Measurements from ENCODE around the gene SLC46A1.

The SLC46A1 gene

DNA sequence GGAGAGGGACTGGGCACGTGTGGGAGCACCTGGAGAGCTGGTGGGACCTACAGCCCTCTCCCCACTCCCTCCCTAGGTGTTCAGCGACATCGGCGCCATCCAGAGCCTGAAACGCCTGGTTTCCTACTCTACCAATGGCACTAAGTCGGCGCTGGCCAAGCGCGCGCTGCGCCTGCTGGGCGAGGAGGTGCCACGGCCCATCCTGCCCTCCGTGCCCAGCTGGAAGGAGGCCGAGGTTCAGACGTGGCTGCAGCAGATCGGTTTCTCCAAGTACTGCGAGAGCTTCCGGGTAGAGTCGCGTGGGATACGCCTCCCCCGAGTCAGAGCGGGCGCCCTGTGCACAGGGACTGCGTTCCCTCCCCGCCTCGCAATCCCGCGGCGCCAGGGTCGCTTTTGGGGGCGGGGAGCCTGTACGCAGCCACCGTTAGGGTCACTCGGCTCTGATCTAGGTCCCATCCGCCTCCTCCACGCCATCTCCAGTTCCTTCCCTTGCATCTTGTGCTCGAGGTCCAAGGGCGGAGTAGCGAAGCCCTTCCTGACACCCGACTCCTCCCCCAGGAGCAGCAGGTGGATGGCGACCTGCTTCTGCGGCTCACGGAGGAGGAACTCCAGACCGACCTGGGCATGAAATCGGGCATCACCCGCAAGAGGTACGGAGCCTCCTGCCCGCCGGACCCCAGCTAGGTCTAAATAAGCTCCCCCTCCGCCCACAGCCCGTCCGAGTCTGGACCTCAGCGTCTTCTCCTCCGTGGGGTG lies 21.6 kb downstream of the SLC46A1 start:
- peak in 1 of 2 donors; percentile 38 for DNase-seq (ENCODE audit: low read depth in 2 of 2, low spot score in 1 of 2)

DNA sequence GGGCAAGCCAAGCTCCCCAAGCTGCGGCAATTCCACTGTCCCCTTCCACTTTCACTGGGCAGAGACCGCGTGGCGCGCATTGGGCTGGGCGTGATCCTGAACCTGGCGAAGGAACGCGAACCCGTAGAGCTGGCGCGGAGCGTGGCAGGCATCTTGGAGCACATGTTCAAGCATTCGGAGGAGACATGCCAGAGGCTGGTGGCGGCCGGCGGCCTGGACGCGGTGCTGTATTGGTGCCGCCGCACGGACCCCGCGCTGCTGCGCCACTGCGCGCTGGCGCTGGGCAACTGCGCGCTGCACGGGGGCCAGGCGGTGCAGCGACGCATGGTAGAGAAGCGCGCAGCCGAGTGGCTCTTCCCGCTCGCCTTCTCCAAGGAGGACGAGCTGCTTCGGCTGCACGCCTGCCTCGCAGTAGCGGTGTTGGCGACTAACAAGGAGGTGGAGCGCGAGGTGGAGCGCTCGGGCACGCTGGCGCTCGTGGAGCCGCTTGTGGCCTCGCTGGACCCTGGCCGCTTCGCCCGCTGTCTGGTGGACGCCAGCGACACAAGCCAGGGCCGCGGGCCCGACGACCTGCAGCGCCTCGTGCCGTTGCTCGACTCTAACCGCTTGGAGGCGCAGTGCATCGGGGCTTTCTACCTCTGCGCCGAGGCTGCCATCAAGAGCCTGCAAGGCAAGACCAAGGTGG lies 24.7 kb downstream of the SLC46A1 start:
- DNase-seq (ENCODE audit: low read depth in 2 of 2, low spot score in 1 of 2), result no peak

DNA sequence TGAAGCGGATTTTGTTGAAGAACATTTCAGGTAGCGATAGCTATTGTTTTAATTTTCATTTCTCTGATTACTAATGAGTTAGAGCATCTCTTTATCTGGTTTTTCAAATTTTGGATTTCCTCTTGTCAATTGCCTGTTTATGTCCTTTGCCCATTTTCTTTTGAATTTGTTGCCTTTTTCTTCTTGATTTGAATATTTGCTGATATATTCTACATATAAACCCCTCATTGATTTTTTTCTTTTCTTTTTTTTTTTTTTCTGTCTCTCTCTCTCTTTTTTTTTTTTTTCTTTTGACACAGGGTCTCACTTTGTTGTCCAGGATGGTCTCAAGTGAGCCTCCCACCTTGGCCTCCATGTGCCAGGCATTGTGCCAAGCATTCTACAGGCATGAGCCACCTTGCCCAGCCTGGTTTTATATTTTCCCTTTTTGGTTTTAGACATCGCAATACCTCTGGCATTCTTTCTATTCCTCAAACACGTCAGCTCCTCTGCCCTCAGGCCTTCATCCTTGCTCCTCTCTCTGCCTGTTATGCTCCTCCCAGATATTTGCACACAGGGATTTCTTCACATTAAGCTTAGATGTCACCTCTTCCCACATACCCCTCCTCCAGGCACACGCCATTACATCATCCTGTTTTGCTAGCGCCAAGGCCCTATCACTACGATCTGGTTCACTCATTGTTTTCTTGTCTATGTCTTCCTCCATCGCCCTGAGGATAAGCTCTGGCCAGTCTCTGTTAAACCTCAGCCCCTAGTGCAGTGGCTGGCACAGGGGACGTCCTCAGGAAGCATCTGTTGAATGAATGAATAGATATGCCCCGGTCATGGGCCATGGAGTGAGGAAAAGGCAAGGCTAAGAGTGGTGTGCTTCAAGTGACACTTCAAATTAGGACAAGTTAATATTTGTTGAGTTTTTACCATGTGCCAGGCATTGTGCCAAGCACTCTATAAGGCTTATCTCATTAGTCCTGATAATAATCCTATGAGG lies 25.9 kb downstream of the SLC46A1 start:
- no peak for DNase-seq (ENCODE audit: low read depth in 2 of 2, low spot score in 1 of 2)

DNA sequence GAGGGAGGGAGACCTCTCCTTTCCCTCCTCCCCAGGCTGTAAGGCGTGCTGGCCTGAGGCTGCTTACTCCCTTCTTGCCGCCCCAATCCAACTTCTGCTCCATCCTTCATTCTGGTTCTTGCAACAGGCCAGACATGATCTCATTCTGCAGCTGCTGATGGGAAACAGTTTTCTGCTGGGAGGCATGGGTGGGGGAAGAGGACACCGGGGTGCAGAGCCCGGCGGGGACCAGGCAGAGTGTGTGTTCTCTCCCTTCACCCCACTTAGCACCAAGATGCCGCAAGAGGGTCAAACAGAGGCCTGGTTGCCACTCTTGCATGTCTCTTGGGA lies 33.1 kb downstream of the SLC46A1 start:
- DNase-seq (ENCODE audit: low read depth in 2 of 2, low spot score in 1 of 2), result no peak

DNA sequence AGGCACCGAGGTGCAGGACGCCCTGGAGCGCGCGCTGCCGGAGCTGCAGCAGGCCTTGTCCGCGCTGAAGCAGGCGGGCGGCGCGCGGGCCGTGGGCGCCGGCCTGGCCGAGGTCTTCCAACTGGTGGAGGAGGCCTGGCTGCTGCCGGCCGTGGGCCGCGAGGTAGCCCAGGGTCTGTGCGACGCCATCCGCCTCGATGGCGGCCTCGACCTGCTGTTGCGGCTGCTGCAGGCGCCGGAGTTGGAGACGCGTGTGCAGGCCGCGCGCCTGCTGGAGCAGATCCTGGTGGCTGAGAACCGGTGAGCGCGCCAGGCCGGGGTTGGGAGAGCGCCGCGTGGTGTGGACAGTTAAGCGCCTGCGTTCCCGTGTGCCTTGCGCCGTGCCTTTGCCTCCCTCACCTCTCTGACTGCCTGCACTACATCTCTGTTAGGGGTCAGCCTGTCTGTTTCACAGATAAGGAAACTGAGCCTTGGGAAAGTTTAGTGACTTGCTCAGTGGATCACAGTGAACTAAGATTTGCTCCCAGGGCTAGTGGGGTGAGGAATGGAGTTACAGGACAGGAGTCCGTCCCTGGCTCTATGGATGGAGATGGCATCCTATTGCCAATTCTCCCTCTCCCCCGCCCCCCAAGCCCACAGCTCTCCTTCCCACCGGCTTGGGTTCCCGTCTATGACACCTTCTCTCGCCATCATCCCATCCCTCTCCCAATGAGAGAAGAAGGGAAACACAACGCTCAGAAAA lies 33.6 kb downstream of the SLC46A1 start:
- DNase-seq (ENCODE audit: low read depth in 2 of 2, low spot score in 1 of 2), result no peak

DNA sequence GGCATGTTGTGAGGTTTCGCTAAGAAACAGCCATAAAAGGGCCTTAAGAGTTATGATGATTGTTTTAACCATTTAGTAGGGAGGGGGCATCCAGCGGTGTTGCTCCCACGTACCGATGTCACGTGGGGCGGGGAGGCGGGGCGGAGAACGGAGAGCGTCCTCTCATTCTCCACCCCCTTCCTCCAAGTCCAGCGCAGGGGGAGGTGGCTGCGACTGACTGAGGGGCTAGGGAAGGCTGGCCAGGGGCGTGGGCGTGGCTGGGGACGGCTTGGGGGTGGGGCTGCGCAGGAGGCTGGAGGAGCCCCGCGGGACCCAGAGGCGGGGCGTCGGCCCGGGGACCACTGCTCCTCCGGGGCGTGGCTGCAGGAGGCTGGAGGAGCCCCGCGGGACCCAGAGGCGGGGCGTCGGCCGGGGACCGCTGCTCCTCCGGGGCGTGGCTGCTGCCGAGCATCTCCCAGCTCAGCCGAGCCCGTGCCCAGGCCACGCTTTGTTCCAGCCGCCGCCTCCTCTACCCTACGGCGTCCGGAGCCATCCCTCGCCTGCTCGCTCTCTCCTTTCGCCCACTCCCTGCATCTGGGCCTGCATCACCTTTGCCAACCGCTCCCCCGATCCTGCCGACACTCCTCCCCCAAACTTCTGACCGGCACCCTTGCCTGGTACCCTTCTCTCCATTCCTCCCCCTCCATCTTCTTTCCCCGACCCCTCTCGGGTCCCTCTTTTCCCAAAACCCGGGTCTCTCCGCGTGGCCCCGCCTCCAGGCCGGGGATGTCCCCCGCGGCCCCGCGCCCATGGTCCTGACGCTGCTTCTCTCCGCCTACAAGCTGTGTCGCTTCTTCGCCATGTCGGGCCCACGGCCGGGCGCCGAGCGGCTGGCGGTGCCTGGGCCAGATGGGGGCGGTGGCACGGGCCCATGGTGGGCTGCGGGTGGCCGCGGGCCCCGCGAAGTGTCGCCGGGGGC lies 34.5 kb downstream of the SLC46A1 start, which contains the start of gene SARM1:
SARM1 (plus strand) TSS at position 450 of the 958 bp plus-strand sequence; CDS start at position 789, 339 bp downstream.
- peak; percentile 60 for DNase-seq (ENCODE audit: low read depth in 2 of 2, low spot score in 1 of 2)

DNA sequence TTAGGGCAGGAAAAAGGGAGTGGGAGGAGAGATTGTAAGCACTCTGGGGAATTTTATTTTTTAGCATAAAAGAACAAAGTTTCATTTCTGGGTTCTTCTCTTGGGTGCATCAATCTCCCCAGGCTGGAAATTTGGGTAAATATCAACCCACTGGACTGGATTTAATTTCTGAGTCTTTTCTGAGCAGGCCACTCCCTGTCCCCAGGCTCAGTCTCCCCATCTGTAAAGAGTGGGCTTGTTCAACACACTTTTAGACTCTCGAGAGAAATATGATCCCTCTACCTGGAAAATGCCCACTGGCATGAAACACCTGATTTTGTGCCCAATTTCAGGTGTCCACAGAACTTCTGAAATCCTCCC lies 35.3 kb downstream of the SLC46A1 start:
- DNase-seq (ENCODE audit: low read depth in 2 of 2, low spot score in 1 of 2), result no peak

DNA sequence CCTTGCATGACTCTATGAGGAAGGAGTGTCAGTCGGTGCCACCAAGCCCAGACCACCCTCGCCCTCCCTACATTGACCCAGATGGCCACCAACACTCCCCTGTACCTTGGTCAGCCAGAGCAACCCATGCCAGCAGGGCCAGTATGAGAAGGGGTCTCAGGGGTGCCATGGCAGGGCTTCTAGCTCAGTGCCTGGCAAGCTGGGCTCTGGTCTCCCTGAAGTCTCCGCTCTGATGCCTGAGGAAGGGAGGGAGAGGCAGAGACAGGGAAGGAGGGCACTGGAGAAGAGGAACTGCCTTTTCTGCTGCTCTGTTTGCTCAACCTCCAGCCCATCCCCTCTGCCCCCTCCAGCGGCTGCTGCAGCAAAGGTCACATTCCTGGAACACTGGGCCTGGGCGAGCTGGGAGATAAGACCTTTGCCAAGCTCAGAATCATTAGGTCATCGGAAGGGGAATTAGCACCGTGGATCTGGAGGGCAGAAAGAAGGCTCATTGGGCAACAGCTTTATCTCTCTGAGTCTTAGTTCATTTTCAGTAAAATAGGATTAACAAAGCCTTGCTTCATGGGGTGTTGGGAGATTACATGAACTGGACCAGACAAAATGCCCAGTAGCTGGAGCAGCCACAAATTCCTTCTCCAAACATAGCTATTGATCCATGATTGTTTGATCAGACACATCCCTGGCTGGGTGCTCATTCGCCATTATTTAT lies 35.8 kb downstream of the SLC46A1 start, which contains the start of gene VTN:
VTN (minus strand) TSS at position 273 of the 709 bp plus-strand sequence; CDS start at position 169, 104 bp downstream.
- DNase-seq (ENCODE audit: low read depth in 2 of 2, low spot score in 1 of 2), result no peak

DNA sequence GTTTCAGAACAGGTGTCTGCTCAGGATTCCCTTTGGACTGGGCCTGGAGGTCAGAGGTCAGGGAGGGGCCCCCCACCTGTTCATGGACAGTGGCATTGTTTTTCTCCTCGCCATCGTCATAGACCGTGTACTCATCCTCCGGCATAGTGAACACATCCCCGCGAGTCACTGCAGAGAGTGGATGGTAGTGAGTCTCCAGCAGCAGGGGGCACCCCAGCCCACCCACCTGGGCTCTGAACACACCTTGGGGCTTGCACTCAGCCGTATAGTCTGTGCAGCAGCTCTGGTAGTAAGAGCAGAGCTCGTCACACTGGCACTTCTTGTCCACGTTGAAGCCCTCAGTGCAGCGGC lies 36.4 kb downstream of the SLC46A1 start:
- DNase-seq (ENCODE audit: low read depth in 2 of 2, low spot score in 1 of 2), result no peak

DNA sequence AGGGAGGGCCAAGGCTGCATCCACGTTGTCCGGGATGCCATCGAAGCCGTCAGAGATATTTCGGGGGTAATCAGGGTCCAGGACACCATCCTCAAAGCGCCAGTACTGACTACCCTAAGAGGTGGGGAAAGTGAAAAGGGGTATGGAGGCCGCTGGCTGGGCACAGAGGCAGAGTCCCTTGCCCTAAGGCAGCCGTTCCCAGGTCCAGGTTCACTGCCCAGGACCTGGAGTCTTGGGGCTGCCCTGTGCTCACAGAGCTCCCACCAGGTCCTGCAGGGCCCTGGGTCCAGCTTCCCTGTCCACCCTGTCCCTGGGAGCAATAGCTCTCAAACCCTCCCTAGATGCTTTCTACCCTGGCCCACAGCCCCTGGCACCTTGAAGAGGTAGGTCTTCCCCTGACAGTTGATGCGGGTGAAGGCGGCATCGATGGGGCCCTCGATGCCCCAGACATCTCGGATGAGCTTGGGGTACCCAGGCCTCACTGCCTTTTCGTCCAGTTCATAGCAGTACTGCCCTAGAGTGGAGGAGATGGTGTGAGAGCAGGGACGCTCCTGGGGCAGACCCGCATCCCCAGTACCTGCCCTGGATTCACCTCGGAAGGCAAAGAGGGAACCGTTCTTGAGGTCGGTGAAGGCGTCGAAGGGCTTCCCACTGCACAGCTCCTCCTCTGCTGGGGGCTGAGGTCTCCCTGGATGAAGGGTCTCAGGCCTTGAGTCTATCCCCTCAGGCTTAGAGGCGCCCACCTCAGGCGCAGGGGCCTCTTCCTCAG lies 36.9 kb downstream of the SLC46A1 start:
- no peak for DNase-seq (ENCODE audit: low read depth in 2 of 2, low spot score in 1 of 2)

DNA sequence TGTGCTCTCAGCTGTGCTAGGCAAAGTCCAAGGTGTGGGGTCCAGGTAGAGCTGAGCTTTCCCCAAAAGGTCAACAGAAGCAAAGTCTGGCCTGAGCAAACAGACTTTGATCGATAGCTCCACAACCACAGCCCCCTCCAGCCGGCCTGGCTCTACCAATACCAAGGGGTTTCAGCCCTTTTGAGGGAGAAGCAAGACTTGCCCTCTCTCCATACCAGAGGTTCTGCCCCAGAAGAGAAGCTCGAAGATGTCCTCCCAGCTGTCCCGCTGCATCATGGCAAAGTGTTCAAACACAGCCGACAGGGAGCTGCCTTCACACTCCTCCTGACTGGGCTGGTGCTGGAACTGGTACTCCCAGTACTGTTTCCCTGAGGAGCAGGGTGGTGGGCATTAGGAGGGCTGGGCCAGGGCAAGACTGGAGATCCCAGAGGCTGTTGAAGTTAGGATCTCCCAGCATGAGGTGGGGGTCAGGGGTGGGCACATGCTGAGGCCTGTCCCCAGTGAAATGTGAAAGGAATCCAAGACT lies 37.6 kb downstream of the SLC46A1 start:
- no peak for DNase-seq (ENCODE audit: low read depth in 2 of 2, low spot score in 1 of 2)

DNA sequence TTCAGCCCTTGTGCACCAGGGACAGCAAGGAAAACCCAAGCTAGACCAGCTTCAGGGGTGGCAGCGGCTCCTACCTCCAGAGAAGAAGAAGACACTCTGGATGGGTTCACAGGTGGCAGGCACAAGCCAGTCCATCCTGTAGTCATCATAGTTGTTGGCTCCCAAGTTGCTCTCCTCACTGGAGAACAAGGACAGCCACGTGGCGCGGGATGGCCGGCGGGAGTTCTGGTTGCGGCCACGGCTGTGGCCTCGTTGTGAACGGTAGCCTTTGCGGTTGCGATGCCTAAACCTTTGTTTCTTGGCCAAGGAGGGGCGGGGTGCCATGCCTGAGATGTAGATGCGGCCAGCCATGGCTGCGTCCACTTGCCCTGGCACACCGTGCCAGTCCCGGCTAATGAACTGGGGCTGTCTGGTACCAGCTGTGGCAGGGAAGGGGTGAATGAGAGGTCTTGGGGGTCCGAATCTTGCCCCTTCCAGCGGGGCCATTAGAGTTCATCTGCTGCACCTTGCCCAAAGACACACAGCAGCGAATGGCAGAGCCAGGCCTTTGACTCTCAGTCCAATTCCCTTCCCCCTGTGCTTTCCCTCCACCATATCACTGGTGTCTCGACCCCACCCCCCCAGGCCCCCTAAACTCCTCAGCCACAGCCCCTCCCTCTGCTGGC lies 38.2 kb downstream of the SLC46A1 start:
- DNase-seq (ENCODE audit: low read depth in 2 of 2, low spot score in 1 of 2), result no peak

DNA sequence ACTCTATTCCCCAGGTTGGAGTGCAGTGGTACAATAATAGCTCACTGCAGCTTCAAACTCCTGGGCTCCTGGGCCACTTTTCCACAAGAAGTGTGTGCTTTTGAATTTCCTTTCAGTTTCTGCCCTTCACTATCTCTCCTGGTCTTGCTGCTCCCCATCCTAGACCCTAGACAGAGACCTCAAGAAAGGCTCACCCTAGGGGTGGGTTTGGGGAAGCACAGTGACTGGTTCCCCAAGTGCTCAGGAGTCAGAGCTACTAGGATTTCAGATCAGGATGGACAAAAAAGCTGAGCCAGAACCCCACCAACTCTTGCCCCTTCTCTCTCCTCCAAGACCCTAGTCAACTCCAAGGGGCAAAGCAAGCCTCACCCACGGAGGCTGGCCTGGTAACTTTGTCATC lies 39.4 kb downstream of the SLC46A1 start:
- no peak for DNase-seq (ENCODE audit: low read depth in 2 of 2, low spot score in 1 of 2)

DNA sequence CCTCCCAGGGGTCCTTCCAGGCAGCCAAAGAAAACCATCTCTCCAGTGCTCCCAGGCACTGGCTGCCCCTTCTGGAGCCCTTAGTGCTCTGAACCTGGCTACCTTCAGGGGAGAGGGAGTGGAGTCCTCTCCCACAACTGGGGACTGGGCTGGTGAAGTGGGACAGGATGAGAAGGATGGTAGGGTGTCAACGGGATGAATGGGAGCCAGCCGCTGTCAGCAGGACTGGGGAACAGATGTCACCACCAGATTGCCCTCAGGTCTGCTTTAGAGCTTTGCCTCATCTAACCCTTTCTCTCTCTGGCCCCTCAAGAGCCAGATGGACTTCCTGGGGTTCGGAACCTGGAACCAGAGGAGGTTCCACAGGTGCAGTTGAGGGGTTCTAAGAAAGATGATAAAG lies 40.5 kb downstream of the SLC46A1 start:
- no peak for DNase-seq (ENCODE audit: low read depth in 2 of 2, low spot score in 1 of 2)

DNA sequence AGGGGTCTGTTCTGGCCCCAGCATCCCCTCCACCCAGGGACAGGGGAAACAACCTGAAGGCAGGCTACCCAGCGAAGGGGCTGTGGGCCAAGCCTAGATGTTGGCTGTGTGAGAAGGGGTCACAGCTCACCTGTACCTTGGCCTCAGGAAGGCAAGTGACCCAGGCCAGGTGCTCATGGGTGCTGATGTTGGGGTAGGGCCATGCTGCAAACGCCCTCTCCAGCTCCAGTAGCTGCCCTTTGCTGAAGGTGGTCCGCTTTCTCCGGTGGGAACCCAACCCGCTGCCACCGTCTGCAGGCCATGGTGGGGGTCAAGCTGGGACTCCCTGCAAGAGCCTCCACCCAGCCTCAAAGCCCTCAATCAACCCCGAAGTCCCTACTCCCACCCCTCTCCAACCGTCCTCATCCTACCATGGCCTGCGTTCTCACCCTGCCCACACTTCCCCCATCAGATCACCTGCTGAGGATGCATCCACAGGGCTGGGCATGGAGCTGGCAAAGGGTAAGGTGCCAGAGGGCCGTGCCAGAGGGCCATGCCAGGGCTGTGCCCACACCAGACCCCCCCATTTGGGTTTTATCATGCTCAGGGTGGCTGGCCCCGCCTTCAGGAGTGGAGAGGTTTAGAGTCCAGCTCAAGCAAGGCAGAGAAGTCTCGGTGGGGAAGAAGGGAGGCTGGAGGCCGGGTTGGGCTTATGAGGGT lies 41.2 kb downstream of the SLC46A1 start, which contains the start of gene SEBOX:
SEBOX (minus strand) TSS at position 535 of the 699 bp plus-strand sequence; CDS start at position 487, 48 bp downstream.
- DNase-seq (ENCODE audit: low read depth in 2 of 2, low spot score in 1 of 2), result no peak

DNA sequence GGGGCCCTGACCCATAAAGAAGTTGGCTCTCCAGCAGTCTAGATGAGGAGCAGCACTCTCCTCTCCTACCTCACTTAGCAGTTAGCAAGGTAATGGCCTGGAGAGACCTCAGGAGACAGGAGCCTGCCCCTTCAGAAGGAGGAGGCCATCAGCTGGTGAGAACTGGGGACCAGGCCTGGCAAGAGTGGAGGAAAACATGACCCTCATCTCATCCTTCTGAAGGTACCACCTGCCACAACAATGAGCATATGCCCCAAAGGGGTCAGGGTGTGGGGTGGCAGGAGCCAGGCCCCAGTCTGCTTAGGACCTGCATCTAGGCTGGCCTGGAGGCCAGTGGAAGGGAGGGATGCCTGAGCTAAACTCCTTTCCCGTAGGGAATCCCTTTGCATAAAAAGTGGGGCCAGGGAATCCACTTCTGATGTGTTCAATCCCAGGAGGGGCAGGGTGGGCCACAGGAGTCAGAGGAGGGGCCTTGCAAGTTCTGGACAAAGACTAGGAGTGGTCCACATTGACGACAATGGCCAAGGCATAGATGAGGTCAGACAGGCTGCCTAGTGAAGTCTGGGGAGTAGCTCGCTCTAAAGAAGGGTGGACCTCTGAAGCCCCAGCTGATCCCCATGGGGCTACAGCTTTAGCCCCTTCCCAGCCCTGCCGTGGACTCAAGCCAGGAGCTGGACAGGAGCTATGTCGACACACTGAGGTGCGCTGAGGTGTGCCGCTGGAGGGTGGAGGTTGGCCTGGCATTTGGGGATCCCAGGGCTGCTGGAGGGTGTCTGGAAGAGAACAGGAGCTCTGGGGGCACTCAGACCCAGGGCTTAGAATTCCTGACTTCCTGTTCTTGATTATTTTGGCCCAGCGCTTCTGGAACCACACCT lies 42.0 kb downstream of the SLC46A1 start:
- DNase-seq (ENCODE audit: low read depth in 2 of 2, low spot score in 1 of 2), result no peak
